Measurements from ENCODE around the gene SERPINA9.
"Not testable (repeated sequence)": the region's sequence is repeated elsewhere in the genome, so short reads cannot be mapped to it uniquely, and the experiment has no call there.

SERPINA9 gene

DNA sequence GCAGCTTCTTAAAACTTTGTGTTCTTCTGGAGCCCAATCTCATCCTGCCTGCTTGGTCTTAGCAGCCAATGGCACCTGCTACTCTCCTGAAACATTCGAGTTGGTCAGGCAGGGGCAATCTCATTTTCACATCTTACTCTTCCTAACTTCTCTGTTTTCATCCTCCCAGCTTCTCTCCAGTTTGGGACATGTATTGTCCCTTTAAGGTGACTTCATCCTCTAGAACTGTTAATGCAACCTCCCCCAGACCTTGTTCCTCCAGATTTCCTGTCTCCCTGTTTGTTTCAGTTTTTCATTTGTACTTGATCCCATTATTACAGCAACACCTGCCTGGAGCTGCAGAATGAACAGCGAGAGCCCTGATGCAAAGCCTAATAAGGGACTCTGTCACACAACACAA is 54.7 kb downstream of the SERPINA9 start:
- no peak for DNase-seq

- DNase-seq: not testable (repeated sequence)
These were observed 58.3 kb downstream of the SERPINA9 start for GRCh38 chr14:94417497-94418205.
